HG03064 (cell line): ENCODE data around the gene LRP1B.

Experiments
- ATAC-seq: cut with Tn5 transposase; IDR thresholded peaks from one replicate; pipeline ENCODE4 v1.9.1; 2021; ENCODE audit warnings: low read depth; ENCODE audit not compliant: unreplicated experiment

Gene LRP1B

DNA sequence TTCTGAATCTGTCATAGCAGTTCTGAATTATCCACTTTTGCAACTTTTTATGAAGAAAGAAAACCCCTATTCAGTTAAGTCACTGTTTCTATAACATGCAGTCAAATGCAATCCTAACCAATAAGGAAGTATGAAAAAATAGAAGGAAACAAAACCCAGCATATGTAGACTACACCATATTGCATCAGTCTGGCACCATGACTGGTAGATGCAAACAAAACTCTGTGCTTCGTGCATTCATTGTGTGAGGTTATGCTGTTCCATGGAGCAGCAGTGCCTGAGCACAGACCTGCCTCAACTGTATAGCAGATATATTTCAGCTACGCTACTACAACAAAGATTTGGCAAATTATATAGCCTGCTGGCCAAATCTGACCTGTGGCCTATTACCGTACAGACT lies 325.5 kb downstream of the LRP1B start:
- ATAC-seq = no peak

DNA sequence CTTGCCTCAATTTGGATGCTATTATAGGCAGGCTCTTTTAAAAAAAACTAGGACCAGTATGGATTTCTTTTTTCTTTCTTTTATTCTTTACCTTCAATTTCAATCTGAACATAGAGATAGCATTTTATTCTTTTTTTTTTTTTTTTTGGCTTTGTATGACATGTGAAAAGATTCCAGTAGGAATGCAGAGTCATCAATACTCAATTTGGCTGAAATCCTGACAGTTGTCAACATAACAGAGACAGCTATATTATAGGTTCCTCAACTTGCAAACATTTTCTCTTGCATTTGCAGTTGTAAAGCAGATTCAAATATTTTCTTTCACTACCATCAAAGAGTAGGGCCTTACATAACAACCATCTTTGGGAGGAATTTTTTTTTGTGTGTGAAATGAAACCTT lies 334.4 kb downstream of the LRP1B start:
- ATAC-seq = no peak

DNA sequence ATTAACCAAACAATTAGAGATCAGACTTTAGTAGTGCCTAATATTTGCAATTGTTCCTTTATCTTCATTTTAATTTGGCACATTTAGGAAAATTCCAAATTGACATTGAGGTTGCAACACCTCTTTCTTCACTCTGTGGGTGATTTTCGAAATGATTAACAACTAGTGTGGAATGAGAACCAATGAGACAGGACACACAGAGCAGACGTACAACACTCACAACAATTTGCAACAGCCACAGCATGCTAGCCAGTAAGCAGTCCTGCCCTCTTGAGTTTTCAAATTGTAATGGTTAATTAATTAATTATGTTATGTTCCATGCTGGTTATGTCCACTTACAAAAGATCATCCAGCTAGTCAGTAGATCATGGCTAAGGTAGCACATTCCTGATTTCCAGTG lies 339.3 kb downstream of the LRP1B start:
- no peak for ATAC-seq

DNA sequence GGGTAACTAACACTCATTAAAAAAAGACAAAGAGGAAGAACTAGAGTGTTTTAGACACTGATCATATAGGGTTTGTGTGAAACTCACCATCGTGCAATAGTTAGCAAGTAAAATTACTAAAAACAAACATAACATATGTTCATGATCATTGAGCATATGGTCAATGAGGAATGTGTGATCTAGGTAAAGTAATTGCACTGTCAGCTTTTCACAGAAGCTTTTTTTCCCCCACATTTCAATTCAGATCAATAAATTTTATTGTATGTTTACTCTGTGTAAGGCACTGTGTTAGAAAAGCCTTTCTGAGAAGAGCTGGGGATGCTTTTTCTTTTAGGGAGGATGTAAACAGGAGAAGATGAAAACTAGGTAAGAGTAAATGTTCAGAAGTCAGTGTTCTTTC lies 348.2 kb downstream of the LRP1B start:
- no peak for ATAC-seq

DNA sequence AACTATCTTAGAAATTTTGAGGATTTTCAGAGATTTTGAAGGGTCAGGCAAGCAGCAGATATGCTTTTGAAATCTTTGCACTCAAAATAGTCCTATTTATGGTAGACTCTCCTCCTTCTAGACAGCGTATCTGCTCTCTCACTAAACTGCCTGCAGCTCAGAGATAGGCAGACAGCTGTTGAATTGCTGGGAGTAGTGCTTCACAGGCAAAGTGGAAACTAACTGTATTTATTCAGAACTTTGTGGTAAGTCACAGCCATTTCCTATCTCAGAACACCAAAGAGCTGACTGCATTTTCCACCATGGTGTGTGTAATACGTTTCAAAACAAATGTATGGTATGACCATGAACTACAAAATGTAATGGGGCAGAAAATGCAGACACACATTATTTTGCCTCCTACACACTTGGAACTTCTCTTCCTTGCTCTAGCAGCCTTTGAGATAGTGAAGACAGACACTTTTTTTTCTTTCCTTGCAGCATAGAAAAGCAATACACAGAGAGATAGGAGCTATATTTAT lies 352.4 kb downstream of the LRP1B start:
- no peak for ATAC-seq

DNA sequence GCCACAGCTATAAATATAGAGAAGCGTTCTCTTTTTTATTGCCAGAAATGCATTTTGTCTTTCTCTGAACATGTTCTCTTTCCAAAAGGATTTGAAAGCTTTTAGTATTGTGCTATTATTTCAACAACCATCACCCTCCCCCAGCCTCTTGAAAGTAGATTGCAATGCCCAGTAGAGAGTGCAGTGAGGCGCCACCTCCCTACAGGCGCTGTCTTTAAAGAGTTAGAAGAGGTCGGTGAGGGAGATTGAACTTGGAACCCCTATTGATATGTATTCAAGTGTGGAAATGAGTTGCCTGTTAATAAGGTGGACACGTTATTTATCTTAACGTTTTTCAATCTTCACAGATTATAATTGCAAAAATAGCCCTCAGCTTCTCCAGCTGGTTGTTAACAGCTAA lies 360.3 kb downstream of the LRP1B start:
- ATAC-seq = no peak

DNA sequence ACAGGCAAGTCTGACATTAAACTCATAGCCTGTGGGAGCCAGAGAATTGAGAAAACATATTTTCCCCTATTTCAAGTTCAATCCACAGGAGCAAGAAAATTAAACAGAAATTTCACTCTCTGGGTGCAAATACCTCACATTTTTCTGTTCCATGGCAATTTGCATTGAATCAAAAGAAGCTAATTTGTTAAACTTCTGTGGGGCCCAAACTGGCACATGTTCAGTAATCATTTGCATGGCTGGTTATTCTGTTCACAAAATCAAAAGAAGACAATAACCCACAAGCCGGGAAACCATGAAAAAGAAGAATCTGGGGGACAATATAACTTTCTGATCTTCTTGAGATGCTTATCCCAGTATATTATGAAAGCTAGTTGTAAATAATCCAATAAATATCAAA lies 363.1 kb downstream of the LRP1B start:
- ATAC-seq = no peak

DNA sequence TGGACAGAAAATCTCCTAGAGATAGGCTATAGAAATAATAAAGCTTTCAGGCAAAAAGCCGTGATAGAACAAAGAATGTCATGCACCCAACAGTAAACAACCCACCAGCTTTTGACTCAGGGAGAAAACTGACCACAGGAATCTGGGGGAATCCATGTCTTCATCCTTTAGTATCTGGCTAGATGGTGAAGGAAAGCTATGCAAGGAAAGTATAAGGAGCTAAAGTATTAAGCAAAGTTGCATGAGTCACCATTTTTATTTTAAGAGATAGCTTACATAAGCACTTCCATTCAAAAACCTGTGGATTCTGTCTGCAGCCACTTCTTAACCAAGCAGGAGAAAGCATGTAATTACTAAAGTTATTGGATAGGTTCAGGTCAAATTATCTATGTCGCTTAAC lies 363.8 kb downstream of the LRP1B start:
- no peak for ATAC-seq

DNA sequence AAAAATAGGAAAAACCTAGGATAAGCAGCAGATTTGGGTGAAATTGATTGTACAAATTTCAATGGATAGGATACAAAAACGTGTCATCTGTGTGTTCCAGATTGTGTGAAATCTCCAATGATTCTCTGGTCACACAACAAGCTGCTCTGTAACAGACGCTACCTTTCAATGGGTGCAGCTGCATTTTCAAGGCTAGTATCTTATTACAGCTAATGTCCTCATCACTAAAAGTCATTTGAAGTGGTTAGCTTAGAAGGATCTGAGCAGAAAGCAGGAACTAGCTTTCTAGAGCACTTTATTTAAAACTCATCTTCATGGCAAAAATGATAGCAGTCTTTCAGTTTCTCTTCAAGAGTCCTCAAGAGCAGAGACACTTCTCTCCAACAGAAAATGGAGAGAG lies 364.6 kb downstream of the LRP1B start:
- ATAC-seq = no peak

DNA sequence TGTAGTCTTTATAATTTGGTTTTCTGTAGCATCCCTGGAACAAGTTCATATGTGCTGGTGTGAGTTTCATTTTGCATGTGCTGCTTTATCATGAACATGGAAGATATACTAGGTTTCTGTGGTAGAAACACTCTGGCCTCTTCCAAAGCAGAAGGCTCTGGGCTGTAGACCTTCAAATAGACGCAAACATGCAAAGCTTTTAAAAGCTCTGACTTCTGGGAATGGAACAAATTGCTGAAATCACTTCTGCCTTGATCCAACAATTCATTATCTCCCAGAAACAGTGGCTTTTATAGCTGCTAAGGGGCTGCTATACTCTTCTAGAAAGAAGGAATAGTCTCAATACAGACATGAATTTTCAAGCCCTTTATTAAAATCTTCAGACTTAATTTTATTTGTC lies 382.2 kb downstream of the LRP1B start:
- ATAC-seq = no peak

DNA sequence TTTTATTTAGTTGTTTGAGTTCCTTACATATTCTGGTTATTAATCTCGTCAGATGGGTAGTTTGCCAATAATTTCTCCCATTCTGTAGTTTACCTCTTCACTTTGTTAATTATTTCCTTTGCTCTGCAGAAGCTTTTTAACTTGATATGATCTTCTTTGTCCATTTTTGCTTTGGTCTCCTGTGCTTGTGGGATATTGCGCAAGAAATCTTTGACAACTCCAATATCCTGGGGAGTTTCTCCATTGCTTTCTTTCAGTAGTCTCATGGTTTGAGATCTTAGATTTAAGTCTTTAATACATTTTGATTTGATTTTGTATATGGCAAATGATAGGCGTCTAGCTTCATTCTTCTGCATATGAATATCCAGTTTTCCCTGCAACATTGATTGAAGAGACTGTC lies 389.2 kb downstream of the LRP1B start:
- no peak for ATAC-seq

DNA sequence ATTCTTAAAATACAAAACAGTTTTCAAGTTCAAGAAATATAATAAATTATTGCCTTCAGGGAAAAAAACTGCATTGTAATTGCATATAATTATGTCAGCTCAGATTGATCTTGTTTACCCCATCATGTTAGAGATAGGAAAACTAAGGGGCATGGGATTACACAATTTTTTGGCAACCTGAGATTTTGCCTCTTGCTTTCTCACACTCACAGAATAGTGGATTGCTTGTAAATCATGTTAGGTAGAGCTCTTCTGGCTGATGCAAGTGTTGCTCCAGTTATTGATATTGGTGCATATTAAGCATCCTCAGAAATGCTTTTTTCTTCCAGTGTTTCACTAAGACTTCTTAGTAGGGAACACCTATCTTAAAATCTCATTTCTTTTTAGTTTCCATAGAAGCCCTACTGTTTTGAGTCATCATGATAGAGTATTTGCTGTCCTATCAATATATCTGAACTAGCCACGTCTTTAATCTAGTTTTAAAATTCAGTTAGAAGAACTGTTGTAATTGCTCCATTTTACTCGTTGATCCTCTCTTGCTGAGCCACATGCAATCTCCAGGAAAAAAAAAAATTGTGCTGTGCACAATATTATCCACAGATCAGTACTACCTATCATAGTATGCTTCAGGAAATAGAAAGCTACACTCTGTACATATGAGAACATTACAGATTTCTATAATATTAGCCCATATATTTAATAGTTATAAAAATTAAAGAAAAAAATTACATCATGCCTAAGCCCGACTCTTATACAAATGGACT lies 393.1 kb downstream of the LRP1B start:
- ATAC-seq = no peak

DNA sequence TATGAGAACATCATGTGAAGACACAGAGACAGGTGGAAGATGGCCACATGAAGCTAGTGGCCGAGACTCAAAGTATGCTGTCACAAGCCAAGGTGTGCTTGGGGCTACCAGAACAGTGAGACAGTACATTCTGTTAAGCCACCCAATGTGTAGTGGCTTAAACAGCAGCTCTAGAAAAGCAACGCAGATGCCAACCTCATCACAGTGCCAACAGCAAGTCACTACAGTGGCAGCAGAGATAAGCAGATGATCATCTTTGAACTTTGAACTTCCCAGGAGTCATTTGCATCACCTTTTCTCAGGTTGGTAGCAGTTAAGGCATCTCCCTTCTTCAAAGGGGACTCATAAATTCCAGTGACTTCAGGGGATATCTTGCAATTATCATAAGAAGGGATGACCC lies 394.4 kb downstream of the LRP1B start:
- no peak for ATAC-seq

DNA sequence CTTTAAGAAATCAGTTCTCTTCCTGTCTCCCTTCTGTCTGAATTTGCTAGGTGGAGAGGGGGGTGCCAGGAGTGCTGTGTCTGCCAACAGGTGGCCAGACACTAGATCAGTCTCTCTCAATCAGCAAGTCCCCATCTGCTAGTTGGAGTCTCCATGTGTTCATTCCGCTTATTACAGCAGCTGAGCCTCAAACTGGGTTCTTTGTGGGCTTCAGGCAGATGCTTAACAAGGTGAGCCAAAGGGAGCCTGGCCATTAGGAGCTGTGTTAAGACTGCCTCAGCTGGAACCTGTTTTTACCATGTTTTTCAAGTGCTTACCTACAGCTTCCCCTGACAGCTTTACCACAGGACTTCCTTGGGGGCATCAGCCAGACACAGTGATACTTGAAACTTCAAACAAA lies 401.9 kb downstream of the LRP1B start:
- ATAC-seq = no peak

DNA sequence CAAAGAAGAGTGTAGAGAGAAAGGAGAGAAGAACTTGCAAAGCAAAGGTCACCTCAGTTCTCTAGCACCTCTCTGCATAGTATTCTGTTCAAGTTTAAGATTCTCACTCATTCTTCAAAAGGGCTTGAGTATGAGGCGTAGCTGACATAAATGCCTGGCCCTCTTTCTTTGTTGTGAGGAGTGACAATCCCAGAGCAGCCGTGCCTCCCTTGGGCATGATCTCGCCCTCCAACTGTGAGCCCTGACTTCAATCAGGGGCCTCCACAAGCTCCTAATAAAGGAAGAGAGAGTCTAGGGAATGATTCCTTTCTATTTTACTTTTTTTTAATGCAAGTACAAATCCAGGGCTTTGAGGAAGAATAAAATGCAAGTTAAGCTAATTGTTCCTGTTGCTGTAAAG lies 402.7 kb downstream of the LRP1B start:
- ATAC-seq = no peak

DNA sequence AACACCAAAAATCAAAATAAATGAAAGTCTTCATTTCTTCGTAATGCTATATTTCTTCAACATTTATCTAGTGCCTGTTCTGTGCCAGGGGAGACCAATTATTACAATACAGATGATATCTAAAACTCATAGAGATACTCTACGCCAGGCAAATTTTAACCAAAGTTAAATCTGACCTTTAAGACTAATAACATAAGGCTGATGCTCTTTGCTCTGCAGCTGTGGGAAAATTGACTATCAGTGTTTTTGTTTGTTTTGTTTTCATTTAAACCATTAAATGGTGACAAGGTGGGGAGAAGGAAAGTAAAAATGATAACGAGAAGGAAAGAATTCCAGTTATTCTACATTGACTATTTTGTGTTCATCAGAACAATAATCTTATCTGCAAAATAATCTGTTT lies 406.4 kb downstream of the LRP1B start:
- ATAC-seq = no peak

DNA sequence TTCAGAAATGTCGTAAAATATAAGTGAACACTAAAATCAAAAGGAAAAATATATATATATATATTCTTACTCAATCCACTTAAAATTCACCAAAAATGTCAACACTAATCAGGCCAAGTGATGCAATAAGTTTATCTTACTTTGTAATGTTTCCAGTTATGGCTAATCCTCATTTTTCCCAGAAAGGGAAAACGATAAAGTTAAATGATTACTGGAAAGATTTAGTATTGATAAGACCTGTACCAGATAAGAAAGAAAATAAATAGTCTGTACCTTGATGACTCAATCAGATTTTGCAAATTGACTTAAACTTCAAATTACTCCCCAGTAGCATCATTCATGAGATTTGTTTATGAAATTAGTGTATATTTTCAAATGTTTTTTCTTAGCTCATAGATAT lies 407.0 kb downstream of the LRP1B start:
- ATAC-seq = no peak

DNA sequence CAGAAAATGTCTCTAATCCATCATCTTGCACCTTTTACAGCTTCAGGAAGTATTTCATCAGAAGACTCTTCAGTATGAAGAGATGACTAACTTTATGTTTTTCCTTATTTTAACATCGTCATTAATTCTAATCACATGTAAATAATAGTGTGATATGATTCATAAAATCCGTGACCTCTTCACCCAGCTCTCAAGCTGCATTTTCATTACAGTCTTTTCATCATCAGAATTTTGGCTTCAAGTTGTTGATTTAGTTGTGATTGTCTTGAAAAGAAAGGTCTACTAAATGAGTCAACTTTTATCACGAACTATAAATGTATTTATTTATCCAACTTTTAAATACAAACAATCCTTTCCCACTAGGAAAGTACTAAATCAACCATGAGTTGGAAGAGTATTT lies 410.3 kb downstream of the LRP1B start:
- ATAC-seq = no peak

DNA sequence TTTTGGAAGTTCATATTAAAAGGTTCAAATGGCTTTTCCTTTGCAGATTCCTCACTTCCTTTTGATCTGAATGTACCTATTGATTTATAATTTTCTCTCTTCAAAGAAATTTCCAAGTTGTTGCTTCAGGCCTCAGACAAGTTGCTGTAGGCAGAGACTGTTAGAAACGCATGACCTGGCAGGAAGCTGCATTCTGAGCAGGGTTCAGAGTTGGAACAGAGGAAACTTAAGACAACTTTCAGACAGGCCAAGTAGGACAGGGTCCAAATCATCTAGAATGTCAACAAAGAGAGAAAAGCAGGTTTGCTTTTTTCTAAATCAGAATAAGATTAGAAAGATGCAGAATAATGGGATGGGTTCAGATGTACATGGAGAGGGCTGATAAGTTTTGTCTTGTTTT lies 416.3 kb downstream of the LRP1B start:
- no peak for ATAC-seq

DNA sequence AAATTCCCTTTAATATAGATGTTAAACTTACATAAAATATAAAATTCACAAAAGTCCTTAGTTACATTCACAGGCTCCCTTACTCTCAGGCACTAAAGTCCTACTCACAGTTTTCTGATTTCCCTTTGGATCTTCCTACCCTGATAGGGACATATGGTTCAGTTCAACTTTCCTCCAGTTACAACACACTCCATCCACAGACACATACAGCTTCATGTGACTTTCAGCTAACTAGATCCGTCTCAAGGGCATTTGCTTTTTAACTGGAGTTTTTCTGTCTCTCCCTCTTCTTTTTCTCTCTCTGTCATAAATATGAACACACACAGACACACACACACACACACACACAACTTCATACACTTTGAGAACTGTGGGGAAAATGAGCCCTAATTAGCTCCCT lies 419.2 kb downstream of the LRP1B start:
- ATAC-seq = no peak

DNA sequence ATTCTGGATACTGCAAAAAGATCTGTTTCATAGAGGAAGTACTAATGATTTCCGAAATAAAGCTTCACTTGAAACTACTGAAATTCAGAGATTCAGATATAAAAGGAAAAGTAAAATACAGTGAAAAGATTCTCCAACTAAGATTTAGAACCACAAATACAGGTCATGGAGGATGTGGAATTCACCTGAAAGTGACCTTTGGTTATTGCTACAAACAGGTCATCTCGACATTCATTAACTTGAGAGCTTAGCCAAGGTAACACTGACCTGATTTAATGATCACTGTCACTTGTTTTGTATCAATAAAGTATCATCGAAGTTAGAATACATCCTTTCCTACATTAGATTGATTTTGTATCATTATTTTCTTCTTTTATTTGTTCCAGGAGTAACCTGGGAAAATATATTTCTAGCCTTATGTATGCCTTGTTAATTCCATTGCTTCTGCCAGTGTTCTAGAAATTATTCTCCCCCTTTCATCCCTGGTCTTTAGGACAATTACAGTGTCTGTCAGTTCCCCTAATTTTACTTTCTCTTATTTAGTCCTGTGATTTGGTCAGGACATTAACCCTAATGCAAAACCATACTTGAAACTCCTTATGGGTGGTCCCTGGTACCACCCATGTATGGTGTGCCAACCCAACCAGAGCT lies 420.1 kb downstream of the LRP1B start:
- no peak for ATAC-seq

DNA sequence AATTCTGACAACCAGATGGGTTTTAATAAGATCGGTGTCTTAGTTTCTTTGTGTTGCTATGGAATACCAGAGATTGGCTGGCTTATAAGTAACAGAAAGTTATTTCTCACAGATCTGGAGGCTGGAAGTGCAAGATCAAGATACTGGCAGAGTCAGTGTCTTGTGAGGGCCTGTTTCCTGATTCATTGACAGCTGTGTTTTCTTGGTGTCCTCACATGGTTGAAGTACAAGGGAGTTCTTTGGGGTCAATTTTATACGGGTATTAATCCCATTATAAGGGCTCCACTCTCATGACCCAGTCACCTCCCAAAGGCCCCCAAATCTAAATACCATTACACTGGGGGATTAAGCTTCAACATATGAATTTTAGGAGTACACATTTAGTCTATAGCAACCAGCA lies 421.1 kb downstream of the LRP1B start:
- ATAC-seq = no peak
